Effector memory CD4-positive, alpha-beta T cell (primary cell): Measurements from ENCODE around the gene MTX1.
"Not testable (repeated sequence)": the region's sequence is repeated elsewhere in the genome, so short reads cannot be mapped to it uniquely, and the experiment has no call there.

Experiments
- DNase-seq, 3 donors: peaks; one replicate each; pipeline ENCODE4 v3.0.0-alpha.2; 2020
- H3K27ac ChIP-seq: 2 replicates; pipeline ENCODE4 v1.7.0; 2013; ENCODE audit warnings: mild to moderate bottlenecking, low read length, moderate library complexity; ENCODE audit not compliant: insufficient read depth, poor library complexity, severe bottlenecking
- H3K27me3 ChIP-seq: replicated peaks from 2 replicates; pipeline ENCODE4 v1.7.0; 2013; ENCODE audit warnings: mild to moderate bottlenecking, low read length; ENCODE audit not compliant: insufficient read depth, control insufficient read depth, poor library complexity, severe bottlenecking
- H3K36me3 ChIP-seq: 2 replicates; pipeline ENCODE4 v1.7.0; 2013; ENCODE audit warnings: mild to moderate bottlenecking, low read length, moderate library complexity; ENCODE audit not compliant: control insufficient read depth, insufficient read depth
- H3K4me1 ChIP-seq: 2 replicates; pipeline ENCODE4 v1.7.0; 2013; ENCODE audit warnings: low read length, mild to moderate bottlenecking; ENCODE audit not compliant: control insufficient read depth, insufficient read depth, poor library complexity, severe bottlenecking
- H3K4me3 ChIP-seq: 2 replicates; pipeline ENCODE4 v1.7.0; 2013; ENCODE audit warnings: low read length, low read depth, mild to moderate bottlenecking; ENCODE audit not compliant: insufficient read depth, poor library complexity, severe bottlenecking
- H3K9me3 ChIP-seq: 2 replicates; pipeline ENCODE4 v1.7.0; 2013; ENCODE audit warnings: mild to moderate bottlenecking, low read length, moderate library complexity; ENCODE audit not compliant: control insufficient read depth

Gene MTX1

DNA sequence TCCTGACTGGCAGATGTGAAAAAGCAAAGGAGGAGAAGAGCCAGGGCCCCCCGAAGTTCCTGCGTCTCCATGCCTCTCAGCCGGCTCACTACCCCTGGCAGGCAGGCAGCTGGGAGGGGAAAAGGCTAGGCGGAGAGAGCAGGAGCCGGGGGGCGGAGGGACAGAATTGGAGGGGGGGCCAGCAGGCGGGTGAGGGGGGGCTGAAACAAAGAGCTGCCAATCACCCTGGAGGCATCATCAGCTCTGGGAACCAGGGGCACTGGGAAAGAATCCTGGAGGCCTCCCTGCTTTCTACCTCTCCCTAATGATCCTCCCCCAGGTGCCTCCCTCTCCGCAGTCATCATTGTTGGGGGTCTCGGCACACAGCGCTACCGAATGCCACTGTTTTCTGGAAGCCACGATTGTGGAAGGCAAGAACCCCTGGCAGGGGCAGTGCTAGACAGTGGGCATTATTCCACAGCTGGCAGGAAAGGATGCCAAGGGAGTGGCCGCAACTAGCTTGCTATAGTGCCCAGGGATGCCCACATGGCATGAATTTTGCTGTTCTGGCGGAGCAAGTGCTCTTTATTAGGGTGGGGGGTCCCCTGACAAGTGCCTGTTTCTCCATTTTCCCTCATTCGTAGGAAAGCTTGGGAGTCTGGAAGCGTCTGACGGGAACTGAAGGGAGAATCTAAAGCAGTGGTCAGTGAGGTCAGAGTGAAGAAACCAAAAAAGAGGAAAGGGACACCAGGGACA, 522 bp upstream of the MTX1 start, which contains the start of gene THBS3:
THBS3 (minus strand) TSS at position 92 of the 735 bp plus-strand sequence; CDS start at position 71, 21 bp downstream.
- DNase-seq, result no peak
- H3K4me1 ChIP-seq, result peaks cover 26% of the 10 kb centered on the region
- H3K9me3 ChIP-seq, result no peaks in the 10 kb centered on the region
- H3K36me3 ChIP-seq, result no peaks in the 10 kb centered on the region
- H3K4me3 ChIP-seq, result peak within 1 kb of the TSS; percentile 97
- H3K27ac ChIP-seq, result peak within 1 kb of the TSS; percentile 100
- no peaks in the 10 kb centered on the region for H3K27me3 ChIP-seq

DNA sequence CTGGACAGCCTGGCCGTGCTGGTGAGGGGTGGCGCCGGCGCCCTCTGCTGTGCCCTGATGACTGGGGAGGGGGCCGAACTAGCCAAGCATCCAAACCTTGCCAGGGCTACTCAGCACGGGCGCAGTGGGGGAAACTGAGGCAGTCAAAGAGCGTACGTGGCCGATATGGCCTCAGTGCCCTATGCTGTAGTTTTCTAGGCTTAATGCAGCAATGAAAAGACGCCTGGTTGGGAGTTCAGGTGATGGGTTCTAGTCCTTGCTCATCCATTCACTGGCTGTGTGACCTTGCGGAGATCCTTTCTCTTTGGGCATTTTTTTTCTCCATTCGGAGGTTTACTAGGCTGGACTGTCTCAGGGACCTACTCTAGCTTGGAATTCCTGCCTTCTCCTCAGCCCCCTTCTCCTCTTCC, 822 bp downstream of the MTX1 start:
- DNase-seq, result no peak

GRCh38 chr1:155210314-155211104, 2.0 kb downstream of the MTX1 start:
- H3K4me1 ChIP-seq, result peaks cover 26% of the 10 kb centered on the region

More for the DNA sequence above, 822 bp downstream of the MTX1 start:
- Histone ChIP-seq H3K27me3 (no peaks in the 10 kb centered on the region), H3K4me1 (peaks cover 26% of the 10 kb centered on the region), H3K9me3 (no peaks in the 10 kb centered on the region), H3K4me3 (peak overlapping the region; percentile 97), H3K36me3 (no peaks in the 10 kb centered on the region), H3K27ac (peak overlapping the region; percentile 100)

GRCh38 chr1:155211381-155212050, 3.0 kb downstream of the MTX1 start:
- not testable (repeated sequence) for DNase-seq, H3K4me3 ChIP-seq, H3K27ac ChIP-seq, H3K9me3 ChIP-seq, H3K27me3 ChIP-seq, H3K36me3 ChIP-seq
- H3K4me1 ChIP-seq, result peaks cover 26% of the 10 kb centered on the region

More at GRCh38 chr1:155210314-155211104, 2.0 kb downstream of the MTX1 start:
- no peaks in the 10 kb centered on the region for H3K36me3 ChIP-seq
- H3K27ac ChIP-seq, result no peak overlapping the region
- H3K27me3 ChIP-seq, result no peaks in the 10 kb centered on the region
- DNase-seq, result no peak
- H3K4me3 ChIP-seq, result no peak overlapping the region
- no peaks in the 10 kb centered on the region for H3K9me3 ChIP-seq

GRCh38 chr1:155212051-155212440, 3.6 kb downstream of the MTX1 start:
- H3K4me3 ChIP-seq, H3K36me3 ChIP-seq, H3K9me3 ChIP-seq, H3K27ac ChIP-seq, H3K27me3 ChIP-seq, DNase-seq: not testable (repeated sequence)
- H3K4me1 ChIP-seq, result peaks cover 22% of the 10 kb centered on the region

- not testable (repeated sequence) for H3K36me3 ChIP-seq, H3K4me1 ChIP-seq, H3K9me3 ChIP-seq, H3K4me3 ChIP-seq, H3K27me3 ChIP-seq, DNase-seq, H3K27ac ChIP-seq
Measured at GRCh38 chr1:155214702-155215101, 6.2 kb downstream of the MTX1 start.

DNA sequence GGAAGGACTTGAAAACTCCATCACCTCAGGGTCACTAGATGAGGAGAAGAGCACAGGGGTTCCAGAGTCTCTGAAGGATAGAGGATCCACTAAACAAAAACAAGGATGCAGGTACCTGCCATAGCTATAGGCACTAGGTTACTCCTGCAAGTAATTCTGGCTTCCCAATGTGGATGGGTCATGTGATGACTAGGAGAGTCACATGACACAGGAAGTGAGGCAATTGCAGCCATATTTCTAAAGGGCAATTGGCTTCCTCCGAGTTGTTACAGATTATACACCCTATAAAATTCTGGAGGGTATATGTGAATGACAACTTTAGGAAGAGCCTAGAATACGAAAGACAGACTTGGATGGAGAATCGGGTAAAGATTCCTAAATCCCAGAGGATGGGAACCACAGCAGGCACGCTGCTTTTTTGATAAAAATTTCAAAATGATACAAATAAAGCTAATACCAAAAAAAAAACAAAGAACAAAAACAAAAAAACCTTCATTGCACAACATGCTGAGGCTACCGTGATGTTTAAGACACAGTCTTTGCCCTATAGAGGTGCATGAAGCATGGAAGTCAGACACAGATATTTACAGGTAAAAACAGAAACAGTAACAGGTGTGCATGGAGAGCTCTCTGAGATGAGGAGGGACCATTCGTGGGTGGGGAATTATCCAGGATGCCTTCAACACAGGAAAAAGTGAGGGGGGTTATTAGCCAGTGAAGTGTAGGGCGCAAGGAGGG, 10.5 kb downstream of the MTX1 start:
- no peaks in the 10 kb centered on the region for H3K36me3 ChIP-seq
- no peaks in the 10 kb centered on the region for H3K9me3 ChIP-seq
- no peak for DNase-seq
- no peaks in the 10 kb centered on the region for H3K27me3 ChIP-seq
- H3K27ac ChIP-seq, result no peak overlapping the region
- no peaks in the 10 kb centered on the region for H3K4me1 ChIP-seq
- H3K4me3 ChIP-seq, result no peak overlapping the region

GRCh38 chr1:155219592-155220031, 11.1 kb downstream of the MTX1 start:
- Histone ChIP-seq H3K27me3 (no peaks in the 10 kb centered on the region), H3K4me1 (no peaks in the 10 kb centered on the region), H3K9me3 (no peaks in the 10 kb centered on the region), H3K36me3 (no peaks in the 10 kb centered on the region), H3K4me3 (no peak overlapping the region), H3K27ac (no peak overlapping the region)
- DNase-seq, result no peak

- not testable (repeated sequence) for H3K4me3 ChIP-seq, H3K27me3 ChIP-seq, H3K36me3 ChIP-seq, H3K4me1 ChIP-seq, H3K9me3 ChIP-seq, H3K27ac ChIP-seq, DNase-seq
Measured at GRCh38 chr1:155220211-155220965, 11.9 kb downstream of the MTX1 start.
